Activated CD4-positive, alpha-beta T cell treated with anti-CD3 and anti-CD28 coated beads for 36 hours (primary cell): ENCODE results near the gene CHAD. TPM values are rescaled to one million over a fixed set of nuclear protein-coding genes. Genes with fewer than 3 reads are reported as not detected.

Experiments
- total RNA-seq, 2 experiments: library from RNA; stranded (reverse); gene quantifications; one replicate each; pipeline ENCODE4 v1.2.3, GENCODE V29; 2021

Gene CHAD
- total RNA-seq, 2 experiments from 2014 or later, result not detected

Other genes starting within 250 kb of the CHAD start
- gene TMEM92, start 194.4 kb downstream of the CHAD start, total RNA-seq, result under 1 TPM; 0.23 TPM
- gene XYLT2, start 122.8 kb downstream of the CHAD start, total RNA-seq, result 10 to 100 TPM; 29.8 to 30.4 TPM
- 10 to 100 TPM; 40.1 to 56.2 TPM for gene MRPL27, start 95.7 kb downstream of the CHAD start, total RNA-seq
- gene EME1, start 95.7 kb downstream of the CHAD start, total RNA-seq, result 10 to 100 TPM; 38.3 to 40.8 TPM
- gene LRRC59, start 71.4 kb downstream of the CHAD start, total RNA-seq, result 10 to 100 TPM; 74.4 to 82.7 TPM
- 10 to 100 TPM; 15.0 to 15.7 TPM for gene ACSF2, start 42.7 kb downstream of the CHAD start, total RNA-seq
- 10 to 100 TPM; 21.5 to 29.0 TPM for gene RSAD1, start 10.0 kb upstream of the CHAD start, total RNA-seq
- 1 to 10 TPM; 1.4 to 1.8 TPM for gene MYCBPAP, start 39.6 kb upstream of the CHAD start, total RNA-seq
- not detected for gene EPN3, start 63.9 kb upstream of the CHAD start, total RNA-seq
- gene SPATA20, start 78.3 kb upstream of the CHAD start, total RNA-seq, result 10 to 100 TPM in 1 of 2 experiments, 1 to 10 TPM in 1; 9.0 to 10.7 TPM
- gene CACNA1G, start 91.8 kb upstream of the CHAD start, total RNA-seq, result not detected
- gene ABCC3, start 166.0 kb upstream of the CHAD start, total RNA-seq, result not detected
- 10 to 100 TPM; 28.0 to 29.8 TPM for gene ANKRD40, start 239.0 kb upstream of the CHAD start, total RNA-seq